RWPE2 (cell line): ENCODE results near the gene SMYD1.

Source experiments
- ATAC-seq: fragments of 200-7000 bp; cut with Tn5 transposase; 3 replicates; pipeline ENCODE4 v1.9.1; 2021; ENCODE audit warnings: low read depth
- DNase-seq: peaks from one replicate; pipeline ENCODE4 v3.0.0-alpha.2; 2020; ENCODE audit warnings: low spot score
- H3K27ac ChIP-seq: fragments of 450-650 bp; 2 replicates; pipeline ENCODE4 v1.5.1; 2017; ENCODE audit warnings: mild to moderate bottlenecking; ENCODE audit not compliant: poor library complexity, severe bottlenecking
- H3K27me3 ChIP-seq: fragments of 250-450 bp; sonication (Bioruptor Pico); 2 replicates; pipeline ENCODE4 v1.5.1; 2021; ENCODE audit warnings: mild to moderate bottlenecking, moderate library complexity; ENCODE audit not compliant: insufficient read depth, poor library complexity, severe bottlenecking
- H3K36me3 ChIP-seq: fragments of 250-450 bp; sonication (Bioruptor Pico); 2 replicates; pipeline ENCODE4 v1.5.1; 2020; ENCODE audit warnings: low read depth, mild to moderate bottlenecking, moderate library complexity
- H3K4me1 ChIP-seq: fragments of 250-450 bp; sonication (Bioruptor Pico); 2 replicates; pipeline ENCODE4 v1.5.1; 2021; ENCODE audit warnings: mild to moderate bottlenecking, moderate library complexity; ENCODE audit not compliant: insufficient read depth, poor library complexity, severe bottlenecking
- H3K4me3 ChIP-seq: fragments of 250-450 bp; sonication (Bioruptor Pico); 2 replicates; pipeline ENCODE4 v1.5.1; 2021; ENCODE audit warnings: mild to moderate bottlenecking, moderate library complexity; ENCODE audit not compliant: severe bottlenecking
- H3K9me3 ChIP-seq: fragments of 250-450 bp; sonication (Bioruptor Pico); 2 replicates; pipeline ENCODE4 v1.5.1; 2021; ENCODE audit warnings: mild to moderate bottlenecking, moderate library complexity; ENCODE audit not compliant: severe bottlenecking
- TF ChIP-seq, protein P1 (sequence below): fragments of 450-650 bp; IDR thresholded peaks from one replicate; pipeline ENCODE4 v1.5.1; 2017; ENCODE audit warnings: mild to moderate bottlenecking, moderate library complexity; ENCODE audit not compliant: poor library complexity, severe bottlenecking

Gene SMYD1

GRCh38 chr2:88133875-88134274, 66.2 kb downstream of the SMYD1 start:
- H3K27ac ChIP-seq: no peak overlapping the region
- ATAC-seq (no peak), DNase-seq (no peak)
- H3K4me1 ChIP-seq: no peaks in the 10 kb centered on the region
- TF ChIP-seq, protein P1, sequence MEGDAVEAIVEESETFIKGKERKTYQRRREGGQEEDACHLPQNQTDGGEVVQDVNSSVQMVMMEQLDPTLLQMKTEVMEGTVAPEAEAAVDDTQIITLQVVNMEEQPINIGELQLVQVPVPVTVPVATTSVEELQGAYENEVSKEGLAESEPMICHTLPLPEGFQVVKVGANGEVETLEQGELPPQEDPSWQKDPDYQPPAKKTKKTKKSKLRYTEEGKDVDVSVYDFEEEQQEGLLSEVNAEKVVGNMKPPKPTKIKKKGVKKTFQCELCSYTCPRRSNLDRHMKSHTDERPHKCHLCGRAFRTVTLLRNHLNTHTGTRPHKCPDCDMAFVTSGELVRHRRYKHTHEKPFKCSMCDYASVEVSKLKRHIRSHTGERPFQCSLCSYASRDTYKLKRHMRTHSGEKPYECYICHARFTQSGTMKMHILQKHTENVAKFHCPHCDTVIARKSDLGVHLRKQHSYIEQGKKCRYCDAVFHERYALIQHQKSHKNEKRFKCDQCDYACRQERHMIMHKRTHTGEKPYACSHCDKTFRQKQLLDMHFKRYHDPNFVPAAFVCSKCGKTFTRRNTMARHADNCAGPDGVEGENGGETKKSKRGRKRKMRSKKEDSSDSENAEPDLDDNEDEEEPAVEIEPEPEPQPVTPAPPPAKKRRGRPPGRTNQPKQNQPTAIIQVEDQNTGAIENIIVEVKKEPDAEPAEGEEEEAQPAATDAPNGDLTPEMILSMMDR: no peak
- peaks cover 5% of the 10 kb centered on the region for H3K27me3 ChIP-seq
- H3K9me3 ChIP-seq: no peaks in the 10 kb centered on the region
- H3K36me3 ChIP-seq: no peaks in the 10 kb centered on the region
- H3K4me3 ChIP-seq: no peak overlapping the region

DNA sequence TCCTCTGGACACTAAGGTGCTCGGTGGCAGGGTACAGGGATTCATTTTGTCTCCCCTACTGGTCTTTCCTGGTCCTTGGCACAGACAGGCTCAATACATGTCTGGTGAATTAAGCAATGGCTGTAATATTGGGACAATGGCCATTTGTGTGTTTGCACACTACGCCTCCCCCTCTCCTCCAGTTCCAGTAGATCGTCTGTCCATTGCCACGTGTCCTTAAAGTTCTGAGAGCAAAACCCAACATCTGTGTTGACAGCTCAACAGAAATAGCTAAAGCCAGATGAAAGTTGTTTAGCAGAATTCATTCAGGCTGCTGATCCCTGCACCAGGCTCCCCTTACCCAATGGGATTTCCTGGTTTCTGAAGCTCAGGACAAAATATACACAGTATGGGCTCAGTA, 69.2 kb downstream of the SMYD1 start:
- no peaks in the 10 kb centered on the region for H3K4me1 ChIP-seq
- H3K27me3 ChIP-seq: peaks cover 5% of the 10 kb centered on the region
- H3K9me3 ChIP-seq: no peaks in the 10 kb centered on the region
- H3K36me3 ChIP-seq: no peaks in the 10 kb centered on the region
- no peak for ATAC-seq
- no peak overlapping the region for H3K27ac ChIP-seq
- TF ChIP-seq, protein P1: no peak
- no peak for DNase-seq
- H3K4me3 ChIP-seq: no peak overlapping the region

DNA sequence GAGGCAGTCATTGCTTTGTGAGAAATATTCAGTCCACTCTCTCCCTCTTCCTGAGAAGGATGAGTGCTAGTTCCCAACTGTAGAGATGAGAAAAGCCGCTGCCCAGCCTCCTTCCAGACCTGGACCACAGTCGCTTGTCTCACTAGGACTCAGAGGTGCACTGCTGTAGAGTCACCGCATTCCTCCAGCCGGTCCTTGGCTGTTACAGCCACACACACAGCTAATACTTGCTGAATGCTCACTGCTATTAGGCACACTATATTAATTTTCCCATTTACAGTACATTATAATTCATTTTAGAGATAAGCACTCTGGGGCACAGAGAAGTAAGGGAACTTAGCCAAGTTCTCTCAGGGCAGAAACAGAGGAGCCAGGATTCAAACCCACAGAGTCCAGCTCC, 70.2 kb downstream of the SMYD1 start:
- DNase-seq (no peak), ATAC-seq (no peak)
- Histone ChIP-seq H3K27ac (no peak overlapping the region), H3K36me3 (no peaks in the 10 kb centered on the region), H3K4me3 (no peak overlapping the region), H3K4me1 (no peaks in the 10 kb centered on the region), H3K9me3 (no peaks in the 10 kb centered on the region), H3K27me3 (peaks cover 5% of the 10 kb centered on the region)
- TF ChIP-seq, protein P1: no peak

DNA sequence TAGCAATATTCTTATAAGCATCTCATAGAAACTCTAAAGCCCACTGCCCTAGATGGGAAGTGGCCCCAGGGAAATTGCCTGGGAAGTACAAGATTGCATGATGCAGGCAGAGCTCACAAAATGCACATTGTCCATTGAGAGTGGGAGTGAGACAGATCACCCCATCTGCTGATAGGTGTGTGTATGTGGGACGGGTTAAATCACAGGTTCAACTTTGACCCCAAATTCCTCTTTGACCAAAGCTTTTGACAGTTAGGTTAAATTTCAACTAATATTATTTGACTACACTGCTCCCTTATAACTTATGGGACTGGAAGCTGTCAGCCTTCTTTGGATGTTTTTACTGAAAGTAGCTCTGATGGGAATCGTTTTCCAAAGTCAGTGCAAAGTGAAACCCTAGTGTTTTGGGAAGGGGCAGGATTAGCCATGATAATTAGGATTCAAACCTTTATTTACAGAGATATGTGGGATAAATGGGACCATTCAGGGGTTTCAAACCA, 71.6 kb downstream of the SMYD1 start:
- ATAC-seq (no peak), DNase-seq (no peak)
- TF ChIP-seq, protein P1: no peak
- no peaks in the 10 kb centered on the region for H3K36me3 ChIP-seq
- peaks cover 5% of the 10 kb centered on the region for H3K27me3 ChIP-seq
- H3K27ac ChIP-seq: no peak overlapping the region
- H3K9me3 ChIP-seq: no peaks in the 10 kb centered on the region
- no peak overlapping the region for H3K4me3 ChIP-seq
- H3K4me1 ChIP-seq: no peaks in the 10 kb centered on the region

DNA sequence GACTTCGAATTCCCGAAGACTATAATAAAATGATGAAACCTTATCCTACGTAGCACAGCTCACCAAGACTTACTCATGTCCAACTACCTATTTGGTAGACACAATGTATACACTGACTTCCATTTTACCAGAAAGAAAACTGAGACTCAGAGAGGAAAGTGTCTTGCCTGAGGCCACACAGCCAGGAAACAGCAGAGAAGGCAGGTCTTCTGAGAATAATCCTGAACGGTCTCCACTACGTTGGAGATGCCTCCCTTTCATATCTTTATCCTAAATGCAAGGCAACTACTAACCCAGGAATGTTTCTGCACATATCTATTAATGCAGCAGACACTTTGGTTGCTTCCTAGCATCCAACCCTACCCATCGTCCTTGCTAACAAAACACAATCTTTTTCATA, 72.2 kb downstream of the SMYD1 start:
- Histone ChIP-seq H3K27me3 (peaks cover 5% of the 10 kb centered on the region), H3K27ac (no peak overlapping the region), H3K36me3 (no peaks in the 10 kb centered on the region), H3K4me3 (no peak overlapping the region), H3K9me3 (no peaks in the 10 kb centered on the region), H3K4me1 (no peaks in the 10 kb centered on the region)
- TF ChIP-seq, protein P1: no peak
- no peak for ATAC-seq
- DNase-seq: no peak
